Heart right ventricle (tissue), 16 donors: Measurements from ENCODE around the gene LDLRAD4. TPM values are rescaled to one million over a fixed set of nuclear protein-coding genes. Genes with fewer than 3 reads are reported as not detected.

ENCODE experiments used
- ATAC-seq, 8 donors: fragments of 200-7000 bp; cut with Tn5 transposase; one replicate each; pipeline ENCODE4 v1.9.1; 2020; ENCODE audit warnings: mild to moderate bottlenecking in 8 of 8, moderate library complexity in 8 of 8, moderate number of reproducible peaks in 1 of 8
- DNase-seq, 2 donors: peaks; one replicate each; pipeline ENCODE4 v3.0.0-alpha.2; 2020
- H3K27ac ChIP-seq, 10 donors: fragments of 200-600 bp; sonication (generic) in 2 of 10; one replicate each; pipeline versions ENCODE4 v1.5.0 to v1.8.0; 2020 to 2022; ENCODE audit warnings: mild to moderate bottlenecking in 3 of 10
- H3K27me3 ChIP-seq, 7 donors: fragments of 200-600 bp; one replicate each; pipeline ENCODE4 v1.8.0; 2021 to 2022; ENCODE audit warnings: mild to moderate bottlenecking in 2 of 7
- H3K36me3 ChIP-seq, 9 donors: fragments of 200-600 bp; sonication (generic) in 1 of 9; one replicate each; pipeline versions ENCODE4 v1.5.0 to v1.8.0; 2020 to 2022; ENCODE audit warnings: mild to moderate bottlenecking in 2 of 9
- H3K4me1 ChIP-seq, 9 donors: fragments of 200-600 bp; sonication (generic) in 1 of 9; one replicate each; pipeline versions ENCODE4 v1.5.0 to v1.8.0; 2020 to 2022; ENCODE audit warnings: mild to moderate bottlenecking in 4 of 9
- H3K4me3 ChIP-seq, 10 donors: fragments of 200-600 bp; sonication (generic) in 2 of 10; one replicate each; pipeline versions ENCODE4 v1.5.0 to v1.8.0; 2020 to 2022; ENCODE audit warnings: mild to moderate bottlenecking in 7 of 10, moderate library complexity in 2 of 10
- H3K9me3 ChIP-seq, 11 donors: fragments of 200-600 bp in 10 of 11; sonication (generic) in 2 of 11; one replicate each; pipeline versions ENCODE4 v1.5.0 to v1.8.0; 2013 to 2022; ENCODE audit warnings: mild to moderate bottlenecking in 2 of 11, control low read depth in 1 of 11, moderate library complexity in 1 of 11
- CTCF ChIP-seq, 9 donors: fragments of 200-600 bp; sonication (generic) in 2 of 9; IDR thresholded peaks; one replicate each; pipeline versions ENCODE4 v1.5.0 to v1.8.0; 2021 to 2022; ENCODE audit warnings: antibody characterized with exemption in 9 of 9, mild to moderate bottlenecking in 5 of 9, moderate library complexity in 1 of 9
- WGBS, 2 donors: extraction: QIAGEN DNeasy Blood & Tissue Kit; methylation state at CpG; one replicate each; pipeline ENCODE4 v1.1.7; 2013; ENCODE audit warnings: inconsistent platforms in 1 of 2; 5-methylcytosine and 5-hydroxymethylcytosine counted together
- intact Hi-C, 10 donors: fragments of 100-400 bp; cut with DNase I; formaldehyde crosslinking; loops; one replicate each; pipeline versions ENCODE4 v1.11.1 to v1.14.2; 2022
- polyA plus RNA-seq, 2 donors: library from polyadenylated mRNA; stranded (reverse); fragments of 200-250 nt; gene quantifications; one replicate each; pipeline ENCODE4 v1.2.3, GENCODE V29; 2013
- total RNA-seq, 10 donors: library from RNA; stranded (reverse); fragmentation: NEBNext Ultra II Directional in 3 of 10; extraction: Animal tissue kit (Norgen Biotek cat#: 25700) in 3 of 10; gene quantifications; one replicate each; pipeline versions ENCODE4 v1.2.1 to v1.2.4, GENCODE V29; 2021 to 2023
- donor health status: Arrhythmogenic right ventricular cardiomyopathy.
- donor health status: ischemic (EF 13 %, LVEDD 7.1; RV severe dilation, severe dysfunction).
- donor health status: healthy with polysubstance abuse.
- donor health status: DM: no; HTN: yes; CAD: no.
- donor health status: DM: no; HTN: no; CAD: no.
- donor health status: ischemic (EF 25% LVEDD 6.9; RV normal size, moderate dysfunction).
- donor health status: ischemic (EF 25% LVEDD 5.7; RV mildly dilated, moderate dysfunction).
- donor health status: healthy.
- donor health status: DM: yes; HTN: yes; CAD: no.
- donor health status: Ischemic cardiomyopathy.
- donor health status: ischemic (EF 35%, LVEDD 5.7; RV mildly dilated, moderate dysfunction).
- donor health status: nonischemic (EF 11% LVEDD 7.7; RV severe dilation, severe dysfunction).
- donor health status: DM: yes; HTN: yes; CAD: no.
- donor health status: PGD.
- donor health status: ischemic (EF 29% LVEDD 5.4; RV normal size, mild dysfunction).
- donor health status: nonischemic (EF 23%, LVEDD 6.1; RV moderate dilation, normal function).

Gene LDLRAD4
- total and polyA plus RNA-seq, 12 donors, result 5.4 to 74.6 (median 34.6) TPM

- intact Hi-C loops, result no loop called here
- Histone ChIP-seq H3K9me3 (no peaks in the 10 kb centered on the region), H3K4me3 (no peak overlapping the region), H3K4me1 (peaks cover 0 to 73% (median 42%) of the 10 kb centered on the region in 9 donors), H3K36me3 (no peaks in the 10 kb centered on the region), H3K27ac (no peak overlapping the region), H3K27me3 (no peaks in the 10 kb centered on the region)
- 81 to 88% methylated on average over 4 of the region's 4 CpGs for WGBS, 2 donors
- ATAC-seq (no peak), DNase-seq (no peak)
- TF ChIP-seq CTCF (IDR thresholded peaks at IDR 0.05), result no peak
Measured at GRCh38 chr18:13580991-13581390, 362.4 kb downstream of the LDLRAD4 start.

GRCh38 chr18:13581496-13582177 lies 363.1 kb downstream of the LDLRAD4 start:
- WGBS, 2 donors, result 95 to 96% methylated on average over 5 of the region's 5 CpGs
- Histone ChIP-seq H3K4me3 (no peak overlapping the region), H3K36me3 (no peaks in the 10 kb centered on the region), H3K4me1 (peaks cover 0 to 73% (median 40%) of the 10 kb centered on the region in 9 donors), H3K27ac (no peak overlapping the region), H3K27me3 (no peaks in the 10 kb centered on the region), H3K9me3 (no peaks in the 10 kb centered on the region)
- DNase-seq (no peak), ATAC-seq (no peak)
- intact Hi-C loops, result no loop called here
- TF ChIP-seq CTCF (IDR thresholded peaks at IDR 0.05), result no peak

GRCh38 chr18:13582178-13582670 lies 363.7 kb downstream of the LDLRAD4 start:
- no peak overlapping the region for H3K4me3 ChIP-seq
- no peak for TF ChIP-seq CTCF (IDR thresholded peaks at IDR 0.05)
- H3K27me3 ChIP-seq, result no peaks in the 10 kb centered on the region
- no peak for DNase-seq
- no peaks in the 10 kb centered on the region for H3K36me3 ChIP-seq
- peaks cover 0 to 71% (median 35%) of the 10 kb centered on the region in 9 donors for H3K4me1 ChIP-seq
- H3K9me3 ChIP-seq, result no peaks in the 10 kb centered on the region
- intact Hi-C loops, result no loop called here
- H3K27ac ChIP-seq, result no peak overlapping the region
- ATAC-seq, result no peak
- 88 to 99% methylated on average over 9 of the region's 9 CpGs for WGBS, 2 donors

- Histone ChIP-seq H3K27ac (peak overlapping the region in 5 of 10 donors; percentile 2 to 58 (median 22)), H3K9me3 (no peaks in the 10 kb centered on the region), H3K27me3 (no peaks in the 10 kb centered on the region), H3K36me3 (no peaks in the 10 kb centered on the region), H3K4me1 (peaks cover 0 to 63% (median 32%) of the 10 kb centered on the region in 9 donors), H3K4me3 (no peak overlapping the region)
- no peak for TF ChIP-seq CTCF (IDR thresholded peaks at IDR 0.05)
- WGBS, 2 donors, result 91 to 94% methylated on average over 27 of the region's 27 CpGs
- DNase-seq (no peak), ATAC-seq (peak in 1 of 8 donors; percentile 36)
- intact Hi-C loops, result loop anchor here in 1 of 10 donors (2.0 kb wide), 1 partner anchor 27 kb away; no protein-coding TSS in a partner anchor
Measured at GRCh38 chr18:13583576-13584550, 365.3 kb downstream of the LDLRAD4 start.
